Coronary artery (tissue), 2 donors: ENCODE data around the gene HOMER2.

Experiments used
- DNase-seq: peaks from one replicate; pipeline ENCODE4 v3.0.0-alpha.2; 2017; ENCODE audit warnings: low spot score
- H3K27ac ChIP-seq, 2 donors: fragments of 200-600 bp; sonication (generic); one replicate each; pipeline ENCODE4 v1.5.1; 2016 to 2019
- H3K4me3 ChIP-seq: fragments of 200-600 bp; sonication (generic); 2 replicates; pipeline ENCODE4 v1.5.1; 2016; ENCODE audit warnings: mild to moderate bottlenecking, moderate library complexity
- TF ChIP-seq, protein P1 (sequence below): fragments of 200-600 bp; sonication (generic); IDR thresholded peaks from one replicate; pipeline ENCODE4 v1.5.1; 2019; ENCODE audit warnings: antibody characterized with exemption

Gene HOMER2

DNA sequence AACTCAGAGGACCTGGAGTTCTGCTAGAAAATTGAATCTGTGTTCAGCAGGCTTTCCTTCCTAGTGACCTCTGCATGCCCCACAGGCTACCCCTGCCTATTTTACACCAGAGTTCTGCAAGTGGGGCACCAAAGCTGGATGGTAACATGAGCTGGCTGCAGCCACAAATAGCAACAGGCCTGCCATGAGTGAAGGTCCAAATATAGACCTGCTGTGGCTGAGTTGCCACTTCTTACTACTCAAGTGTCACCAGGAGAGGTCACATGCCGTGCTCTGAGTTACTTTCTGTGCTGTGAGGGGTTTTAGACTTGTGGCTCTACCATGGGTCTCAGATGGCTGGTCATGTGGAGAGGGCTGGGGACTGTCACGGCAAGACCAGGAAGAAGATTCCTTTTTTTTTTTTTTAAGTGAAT, 146.5 kb downstream of the HOMER2 start, which contains the start of gene FSD2:
FSD2 (minus strand) TSS at position 76 of the 413 bp plus-strand sequence. CDS start 18,679 bp downstream, outside the sequence.
- DNase-seq, result no peak
- TF ChIP-seq, protein P1, sequence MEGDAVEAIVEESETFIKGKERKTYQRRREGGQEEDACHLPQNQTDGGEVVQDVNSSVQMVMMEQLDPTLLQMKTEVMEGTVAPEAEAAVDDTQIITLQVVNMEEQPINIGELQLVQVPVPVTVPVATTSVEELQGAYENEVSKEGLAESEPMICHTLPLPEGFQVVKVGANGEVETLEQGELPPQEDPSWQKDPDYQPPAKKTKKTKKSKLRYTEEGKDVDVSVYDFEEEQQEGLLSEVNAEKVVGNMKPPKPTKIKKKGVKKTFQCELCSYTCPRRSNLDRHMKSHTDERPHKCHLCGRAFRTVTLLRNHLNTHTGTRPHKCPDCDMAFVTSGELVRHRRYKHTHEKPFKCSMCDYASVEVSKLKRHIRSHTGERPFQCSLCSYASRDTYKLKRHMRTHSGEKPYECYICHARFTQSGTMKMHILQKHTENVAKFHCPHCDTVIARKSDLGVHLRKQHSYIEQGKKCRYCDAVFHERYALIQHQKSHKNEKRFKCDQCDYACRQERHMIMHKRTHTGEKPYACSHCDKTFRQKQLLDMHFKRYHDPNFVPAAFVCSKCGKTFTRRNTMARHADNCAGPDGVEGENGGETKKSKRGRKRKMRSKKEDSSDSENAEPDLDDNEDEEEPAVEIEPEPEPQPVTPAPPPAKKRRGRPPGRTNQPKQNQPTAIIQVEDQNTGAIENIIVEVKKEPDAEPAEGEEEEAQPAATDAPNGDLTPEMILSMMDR, result no peak
- Histone ChIP-seq H3K4me3 (no peak within 1 kb of the TSS), H3K27ac (no peak within 1 kb of the TSS)

DNA sequence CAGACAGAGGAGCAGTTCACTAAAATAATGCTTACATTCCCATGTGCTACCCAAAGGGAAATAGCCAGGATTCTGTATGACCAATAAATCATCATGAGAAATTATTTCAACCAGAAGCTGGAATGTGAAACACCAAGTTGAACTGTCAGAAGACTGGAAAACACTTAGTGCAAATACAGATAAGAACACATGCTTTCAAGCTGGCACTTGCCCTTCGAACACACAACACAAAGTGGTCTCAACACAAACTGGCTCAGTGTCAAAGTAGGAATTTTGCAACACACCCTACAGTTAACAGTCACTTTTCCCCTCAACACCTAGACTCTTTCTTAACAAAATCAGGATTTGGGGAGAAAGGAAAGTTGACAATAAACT, 148.0 kb downstream of the HOMER2 start:
- Histone ChIP-seq H3K27ac (no peak overlapping the region), H3K4me3 (no peak overlapping the region)
- TF ChIP-seq, protein P1, result no peak
- DNase-seq, result no peak

DNA sequence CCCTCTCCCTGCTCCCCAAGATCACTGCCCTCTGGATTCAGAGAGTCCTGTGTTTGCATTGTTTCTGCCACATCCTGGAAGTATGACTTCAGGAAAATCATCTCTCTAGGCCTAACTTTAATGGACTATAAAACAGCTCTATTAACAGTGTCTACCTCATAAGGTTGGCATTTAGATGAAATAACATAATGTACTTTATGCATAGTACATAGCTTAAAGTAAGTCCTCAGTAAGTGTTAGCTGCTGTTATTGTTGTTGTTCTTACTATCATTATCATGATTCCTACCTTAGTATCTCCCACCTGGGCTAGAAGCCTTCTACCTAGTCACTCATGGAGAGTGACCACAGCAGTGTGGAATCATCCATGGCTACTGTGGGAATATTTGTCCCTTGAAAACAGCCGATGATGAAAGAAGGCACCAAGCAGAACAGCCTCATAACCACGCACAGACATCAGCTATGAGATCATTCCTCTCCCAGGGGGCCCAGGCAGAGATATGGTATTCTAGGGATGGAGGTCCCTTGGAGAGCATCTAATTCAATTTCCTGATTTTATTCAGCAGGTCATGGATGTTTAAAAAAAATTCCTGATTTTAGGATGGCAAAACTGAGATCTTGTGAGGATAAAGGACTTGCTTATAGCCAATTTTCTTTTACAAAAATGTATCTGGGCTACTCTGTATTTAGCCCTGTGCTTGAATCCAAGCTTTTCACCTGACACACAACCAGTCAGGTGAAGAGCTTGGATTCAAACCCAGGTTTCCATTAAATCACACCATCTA, 148.5 kb downstream of the HOMER2 start:
- no peak for DNase-seq
- no peak overlapping the region for H3K27ac ChIP-seq
- no peak overlapping the region for H3K4me3 ChIP-seq
- TF ChIP-seq, protein P1, result no peak

DNA sequence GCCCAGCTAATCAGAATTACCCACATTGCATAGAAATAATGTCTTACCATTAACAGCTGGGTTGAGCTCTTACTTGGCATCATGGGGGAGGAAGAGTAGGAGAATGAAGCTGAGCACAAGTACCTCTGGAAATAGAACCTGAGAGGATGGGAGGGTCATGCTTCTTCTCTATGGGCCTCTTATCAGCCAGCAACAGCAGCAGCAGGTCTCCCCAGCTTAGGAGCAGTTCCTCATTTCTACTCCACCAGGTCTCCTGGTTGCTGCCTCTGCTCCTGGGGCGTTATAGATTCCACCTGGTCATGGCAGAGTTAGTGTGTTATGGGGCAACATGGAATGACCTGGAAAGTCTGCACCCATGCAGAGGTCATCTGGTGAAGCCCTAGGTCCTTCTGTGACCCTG, 150.0 kb downstream of the HOMER2 start:
- Histone ChIP-seq H3K4me3 (no peak overlapping the region), H3K27ac (no peak overlapping the region)
- DNase-seq, result no peak
- TF ChIP-seq, protein P1, result no peak

DNA sequence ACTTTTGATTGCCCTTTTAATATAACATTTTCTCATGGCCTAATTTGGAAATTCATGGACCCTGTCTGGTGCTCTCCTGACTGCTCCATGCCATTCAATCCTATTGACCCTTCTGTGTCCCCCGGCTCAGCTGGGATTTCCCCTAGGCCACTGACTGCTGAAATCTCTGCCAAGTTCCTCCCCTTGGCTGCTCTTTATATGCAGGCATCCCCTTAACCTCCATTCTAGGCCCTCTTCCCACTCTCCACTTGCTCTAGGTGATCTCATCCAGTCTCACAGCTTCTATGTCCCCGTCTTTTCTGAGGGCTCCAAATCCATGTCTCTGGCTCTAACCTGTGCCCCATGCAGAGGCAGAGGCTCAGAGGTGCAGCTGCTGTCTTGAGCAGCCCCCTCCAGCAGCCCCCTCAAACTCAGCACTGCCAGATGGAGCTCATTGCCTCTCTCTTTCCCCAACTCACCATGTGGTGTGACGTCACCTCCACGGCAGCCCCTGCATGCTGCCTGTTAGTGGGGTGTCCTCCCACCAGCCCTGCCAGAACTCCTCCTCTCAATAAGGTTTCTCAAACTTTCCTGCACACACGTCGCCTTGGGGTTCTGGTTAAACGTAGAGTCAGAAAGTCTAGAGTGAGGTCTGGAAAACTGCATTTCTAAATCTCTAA, 153.2 kb downstream of the HOMER2 start:
- TF ChIP-seq, protein P1, result no peak
- no peak for DNase-seq
- Histone ChIP-seq H3K4me3 (no peak overlapping the region), H3K27ac (no peak overlapping the region)
